Nephron progenitor cell (in vitro differentiated cells): ENCODE data around the gene DNAH10.

Source experiments
- DNase-seq: peaks from one replicate; pipeline ENCODE4 v3.0.0; 2021
- H3K27ac Mint-ChIP-seq: 2 replicates; pipeline ENCODE4 v1.8.0; 2021; ENCODE audit warnings: mild to moderate bottlenecking, moderate library complexity, mixed read lengths
- H3K27me3 Mint-ChIP-seq: 2 replicates; pipeline ENCODE4 v1.8.0; 2021; ENCODE audit warnings: mild to moderate bottlenecking, low read depth, mixed read lengths; ENCODE audit not compliant: poor library complexity
- H3K36me3 Mint-ChIP-seq: 2 replicates; pipeline ENCODE4 v1.8.0; 2021; ENCODE audit warnings: low read depth, mixed read lengths
- H3K4me1 Mint-ChIP-seq: 2 replicates; pipeline ENCODE4 v1.8.0; 2021; ENCODE audit warnings: mixed read lengths
- H3K4me3 Mint-ChIP-seq: 2 replicates; pipeline ENCODE4 v1.8.0; 2021; ENCODE audit warnings: mild to moderate bottlenecking, moderate library complexity, mixed read lengths
- H3K9me3 Mint-ChIP-seq: 2 replicates; pipeline ENCODE4 v1.8.0; 2021; ENCODE audit warnings: mild to moderate bottlenecking, moderate library complexity, mixed read lengths
- TF ChIP-seq, protein P1 (sequence below): fragments of 200-600 bp; sonication (generic); IDR thresholded peaks from 2 replicates; pipeline ENCODE4 v1.5.0; 2021; ENCODE audit warnings: antibody characterized with exemption

DNAH10 gene

DNA sequence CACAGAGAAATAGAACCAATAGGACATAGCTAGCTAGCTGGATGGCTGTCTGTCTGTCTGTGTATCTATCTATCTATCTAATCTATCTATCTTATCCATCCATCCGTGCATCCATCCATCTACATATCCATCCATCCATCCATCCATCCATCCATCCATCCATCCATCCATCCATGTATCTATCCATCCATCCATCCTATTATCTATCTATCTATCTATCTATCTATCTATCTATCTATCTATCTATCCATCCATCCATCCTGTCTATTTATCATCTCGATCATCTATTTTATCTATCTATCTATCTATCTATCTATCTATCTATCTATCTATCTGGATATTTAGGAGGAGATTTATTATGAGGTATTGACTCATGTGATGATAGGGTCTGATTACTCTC, 84.9 kb downstream of the DNAH10 start:
- H3K4me3 Mint-ChIP-seq = no peak overlapping the region
- H3K4me1 Mint-ChIP-seq = no peaks in the 10 kb centered on the region
- no peaks in the 10 kb centered on the region for H3K36me3 Mint-ChIP-seq
- peaks cover 14% of the 10 kb centered on the region for H3K27me3 Mint-ChIP-seq
- H3K27ac Mint-ChIP-seq = no peak overlapping the region
- no peaks in the 10 kb centered on the region for H3K9me3 Mint-ChIP-seq
- DNase-seq = no peak
- TF ChIP-seq, protein P1, sequence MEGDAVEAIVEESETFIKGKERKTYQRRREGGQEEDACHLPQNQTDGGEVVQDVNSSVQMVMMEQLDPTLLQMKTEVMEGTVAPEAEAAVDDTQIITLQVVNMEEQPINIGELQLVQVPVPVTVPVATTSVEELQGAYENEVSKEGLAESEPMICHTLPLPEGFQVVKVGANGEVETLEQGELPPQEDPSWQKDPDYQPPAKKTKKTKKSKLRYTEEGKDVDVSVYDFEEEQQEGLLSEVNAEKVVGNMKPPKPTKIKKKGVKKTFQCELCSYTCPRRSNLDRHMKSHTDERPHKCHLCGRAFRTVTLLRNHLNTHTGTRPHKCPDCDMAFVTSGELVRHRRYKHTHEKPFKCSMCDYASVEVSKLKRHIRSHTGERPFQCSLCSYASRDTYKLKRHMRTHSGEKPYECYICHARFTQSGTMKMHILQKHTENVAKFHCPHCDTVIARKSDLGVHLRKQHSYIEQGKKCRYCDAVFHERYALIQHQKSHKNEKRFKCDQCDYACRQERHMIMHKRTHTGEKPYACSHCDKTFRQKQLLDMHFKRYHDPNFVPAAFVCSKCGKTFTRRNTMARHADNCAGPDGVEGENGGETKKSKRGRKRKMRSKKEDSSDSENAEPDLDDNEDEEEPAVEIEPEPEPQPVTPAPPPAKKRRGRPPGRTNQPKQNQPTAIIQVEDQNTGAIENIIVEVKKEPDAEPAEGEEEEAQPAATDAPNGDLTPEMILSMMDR = no peak

DNA sequence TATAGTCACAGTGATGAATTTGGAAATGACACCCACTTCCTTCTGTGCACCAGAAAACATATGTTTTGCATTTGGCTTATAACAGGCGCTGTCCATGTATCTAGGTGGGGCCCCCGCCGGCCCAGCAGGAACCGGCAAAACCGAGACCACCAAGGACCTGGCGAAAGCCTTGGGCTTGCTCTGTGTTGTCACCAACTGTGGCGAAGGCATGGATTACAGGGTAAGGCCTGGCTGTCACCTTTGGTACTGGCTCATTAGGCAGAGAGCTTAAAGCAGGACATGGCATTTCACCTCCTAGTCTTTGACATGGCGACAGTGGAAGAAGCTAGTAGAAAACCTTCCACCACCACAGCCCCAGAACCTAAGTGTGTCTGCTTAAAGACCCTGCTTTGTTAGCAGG, 85.8 kb downstream of the DNAH10 start:
- H3K27me3 Mint-ChIP-seq = peaks cover 14% of the 10 kb centered on the region
- no peak overlapping the region for H3K4me3 Mint-ChIP-seq
- H3K36me3 Mint-ChIP-seq = no peaks in the 10 kb centered on the region
- DNase-seq = no peak
- no peaks in the 10 kb centered on the region for H3K9me3 Mint-ChIP-seq
- H3K27ac Mint-ChIP-seq = no peak overlapping the region
- H3K4me1 Mint-ChIP-seq = peaks cover 1% of the 10 kb centered on the region
- TF ChIP-seq, protein P1 = no peak

DNA sequence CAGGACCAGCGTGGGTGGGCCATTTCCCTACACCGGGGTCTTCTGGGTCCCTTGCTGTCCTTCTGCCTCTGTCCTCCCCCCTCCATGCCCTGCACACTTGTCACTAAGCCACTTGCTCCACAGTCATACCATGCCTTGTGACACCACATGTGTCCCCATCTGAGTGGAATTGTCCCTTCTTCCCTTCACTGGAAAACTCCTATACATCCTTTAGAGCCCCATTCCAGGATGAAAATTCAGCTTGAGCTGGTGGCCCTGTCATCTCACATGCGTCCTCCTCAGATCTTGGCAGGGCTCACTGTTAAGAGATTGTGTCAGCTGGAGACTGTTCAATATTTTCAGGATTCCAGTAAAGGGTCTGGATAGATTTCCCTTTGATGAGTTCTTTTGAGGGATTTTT, 87.4 kb downstream of the DNAH10 start:
- TF ChIP-seq, protein P1 = no peak
- Mint-ChIP-seq H3K4me1 (peaks cover 11% of the 10 kb centered on the region), H3K36me3 (no peaks in the 10 kb centered on the region), H3K27me3 (peaks cover 8% of the 10 kb centered on the region), H3K9me3 (no peaks in the 10 kb centered on the region), H3K27ac (no peak overlapping the region), H3K4me3 (no peak overlapping the region)
- no peak for DNase-seq

DNA sequence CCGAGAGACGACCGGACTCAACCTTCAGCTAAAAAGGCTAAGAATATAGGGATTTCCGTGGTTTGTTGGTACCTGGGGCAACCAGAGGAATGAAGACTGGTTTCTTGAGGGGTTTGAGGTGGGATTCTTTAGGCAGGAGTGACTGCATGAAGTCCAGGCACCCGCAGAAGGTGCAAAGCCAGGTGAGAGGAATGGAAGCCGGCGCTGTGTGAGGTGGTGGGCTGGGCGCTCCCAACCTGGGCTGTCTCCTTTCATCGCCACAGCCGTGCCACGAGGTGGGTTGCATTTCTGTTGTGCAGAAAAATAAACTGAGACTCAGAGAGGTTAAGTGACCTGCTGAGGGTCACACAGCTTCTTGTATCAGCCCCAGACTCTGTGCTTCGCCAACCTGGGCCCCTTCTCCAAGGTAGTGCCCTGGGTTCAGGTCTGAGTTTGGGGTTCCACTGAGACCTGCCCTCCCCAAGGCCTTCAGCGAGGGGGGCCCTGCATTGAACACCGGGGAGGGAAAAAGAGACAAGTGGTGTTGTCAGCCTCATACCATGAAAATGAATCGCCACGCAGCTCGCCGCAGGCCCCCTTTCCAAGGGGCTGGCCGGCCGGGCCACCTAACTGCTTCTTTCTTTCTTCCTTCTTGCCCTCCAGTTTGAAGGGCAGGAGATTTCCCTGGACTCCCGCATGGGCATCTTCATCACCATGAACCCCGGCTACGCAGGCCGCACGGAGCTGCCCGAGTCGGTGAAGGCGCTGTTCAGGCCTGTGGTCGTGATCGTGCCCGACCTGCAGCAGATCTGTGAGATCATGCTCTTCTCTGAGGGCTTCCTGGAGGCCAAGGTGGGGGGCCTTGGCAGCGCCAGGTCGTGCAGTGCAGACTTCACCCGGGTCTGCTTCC, 88.4 kb downstream of the DNAH10 start:
- Mint-ChIP-seq H3K4me3 (no peak overlapping the region), H3K4me1 (peaks cover 11% of the 10 kb centered on the region), H3K27ac (no peak overlapping the region), H3K9me3 (no peaks in the 10 kb centered on the region), H3K36me3 (no peaks in the 10 kb centered on the region), H3K27me3 (peaks cover 12% of the 10 kb centered on the region)
- TF ChIP-seq, protein P1 = no peak
- no peak for DNase-seq

DNA sequence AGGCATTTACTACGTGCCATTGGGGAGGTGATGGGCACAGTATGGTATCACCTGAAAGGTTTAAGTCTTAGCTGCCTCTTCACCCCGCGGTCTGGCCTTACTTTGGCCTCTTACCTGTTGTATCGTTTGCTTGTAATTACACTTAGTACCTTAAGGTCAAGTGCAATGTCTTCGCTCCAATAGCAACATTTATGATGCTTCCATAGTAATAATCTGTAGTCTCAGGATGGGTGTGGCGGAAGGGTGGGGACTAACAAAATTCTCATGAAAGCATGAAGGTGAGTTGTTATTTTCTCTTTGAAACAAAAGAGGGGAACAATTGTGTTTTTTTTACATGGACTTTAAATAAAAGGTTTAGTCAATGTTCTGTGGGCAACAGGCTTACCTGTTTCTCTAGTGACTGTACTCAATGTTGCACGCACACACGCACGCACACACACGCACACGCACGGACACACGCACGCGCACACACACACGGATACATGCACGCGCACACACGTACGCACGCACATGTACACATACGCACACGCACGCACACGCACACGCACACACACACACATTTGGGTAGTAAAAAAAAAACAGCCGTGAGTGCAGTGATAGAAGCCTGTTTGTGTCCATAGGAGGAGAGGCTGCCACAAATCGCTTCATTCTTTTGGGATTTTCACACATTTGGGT, 91.4 kb downstream of the DNAH10 start:
- DNase-seq = no peak
- no peaks in the 10 kb centered on the region for H3K36me3 Mint-ChIP-seq
- peaks cover 11% of the 10 kb centered on the region for H3K4me1 Mint-ChIP-seq
- H3K27me3 Mint-ChIP-seq = peaks cover 12% of the 10 kb centered on the region
- H3K9me3 Mint-ChIP-seq = no peaks in the 10 kb centered on the region
- no peak overlapping the region for H3K4me3 Mint-ChIP-seq
- H3K27ac Mint-ChIP-seq = peak overlapping the region; percentile 18
- TF ChIP-seq, protein P1 = no peak
